Activated T-helper 17 cell treated with anti-CD3 and anti-CD28 coated beads, Interleukin-2, amount 50 U/mL, for 72 hours (primary cell): ENCODE measurements around the gene ZBTB14. TPM values are rescaled to one million over a fixed set of nuclear protein-coding genes. Genes with fewer than 3 reads are reported as not detected.

Experiments used
- ATAC-seq: fragments of 150-1000 bp; cut with Tn5 transposase; replicated peaks from 2 replicates; pipeline ENCODE4 v1.10.0; 2021; ENCODE audit warnings: mild to moderate bottlenecking, moderate library complexity
- H3K27ac Mint-ChIP-seq: one replicate; pipeline ENCODE4 v1.8.0; 2022; ENCODE audit warnings: mixed read lengths
- H3K27me3 Mint-ChIP-seq: one replicate; pipeline ENCODE4 v1.8.0; 2022; ENCODE audit warnings: mixed read lengths
- H3K36me3 Mint-ChIP-seq: one replicate; pipeline ENCODE4 v1.8.0; 2022; ENCODE audit warnings: low read depth, mild to moderate bottlenecking, mixed read lengths
- H3K4me1 Mint-ChIP-seq: one replicate; pipeline ENCODE4 v1.8.0; 2022; ENCODE audit warnings: mixed read lengths
- H3K4me3 Mint-ChIP-seq: one replicate; pipeline ENCODE4 v1.8.0; 2022; ENCODE audit warnings: mild to moderate bottlenecking, mixed read lengths
- H3K9me3 Mint-ChIP-seq: one replicate; pipeline ENCODE4 v1.8.0; 2022; ENCODE audit warnings: mixed read lengths
- total RNA-seq, 2 donors: library from RNA; stranded (reverse); gene quantifications; one replicate each; pipeline ENCODE4 v1.2.3, GENCODE V29; 2022

ZBTB14 gene
- total RNA-seq, 2 donors from 2014 or later = 13.2 to 16.1 TPM

DNA sequence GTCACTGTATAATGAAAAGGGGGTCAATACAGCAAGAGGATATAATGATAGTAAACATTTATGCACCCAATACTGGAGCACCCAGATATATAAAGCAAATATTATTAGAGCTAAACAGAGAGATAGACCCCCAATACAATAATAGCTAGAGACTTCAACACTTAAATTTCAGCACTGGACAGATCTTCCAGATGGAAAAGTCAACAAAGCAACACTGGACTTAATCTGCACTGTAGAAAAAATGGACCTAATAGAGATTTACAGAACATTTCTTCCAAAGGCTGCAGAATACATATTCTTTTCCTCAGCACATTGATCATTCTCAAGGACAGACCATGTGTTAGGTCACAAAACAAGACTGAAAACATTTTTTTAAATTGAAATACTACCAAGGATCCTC is 26.7 kb downstream of the ZBTB14 start:
- peaks cover 6% of the 10 kb centered on the region for H3K27me3 Mint-ChIP-seq
- H3K4me1 Mint-ChIP-seq = no peaks in the 10 kb centered on the region
- H3K27ac Mint-ChIP-seq = no peak overlapping the region
- peaks cover 28% of the 10 kb centered on the region for H3K9me3 Mint-ChIP-seq
- no peak for ATAC-seq
- H3K36me3 Mint-ChIP-seq = no peaks in the 10 kb centered on the region
- no peak overlapping the region for H3K4me3 Mint-ChIP-seq

- Mint-ChIP-seq H3K4me3 (no peak overlapping the region), H3K36me3 (no peaks in the 10 kb centered on the region), H3K27me3 (no peaks in the 10 kb centered on the region), H3K4me1 (no peaks in the 10 kb centered on the region), H3K9me3 (peaks cover 29% of the 10 kb centered on the region), H3K27ac (no peak overlapping the region)
- ATAC-seq = no peak
Measured at GRCh38 chr18:5266721-5267120, 28.8 kb downstream of the ZBTB14 start.

DNA sequence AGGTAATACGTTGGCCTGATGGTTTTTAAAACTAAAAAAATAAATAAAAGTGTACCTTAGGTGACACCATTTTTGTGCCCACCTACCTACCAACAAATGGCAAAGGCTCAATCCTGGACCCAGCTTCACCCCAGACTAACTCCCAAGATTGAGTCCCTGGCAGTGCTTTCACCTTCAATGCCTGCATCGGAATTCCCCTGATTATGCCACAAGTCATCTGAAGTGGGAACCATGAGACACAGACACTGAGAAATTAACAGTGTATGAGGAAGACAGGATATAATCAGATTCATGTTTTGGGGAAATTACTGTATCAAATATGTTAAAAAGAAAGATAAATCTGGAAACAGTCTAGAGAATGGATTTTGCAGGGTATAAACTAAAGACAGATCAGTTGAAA is 41.6 kb downstream of the ZBTB14 start:
- Mint-ChIP-seq H3K9me3 (no peaks in the 10 kb centered on the region), H3K27ac (no peak overlapping the region), H3K4me1 (no peaks in the 10 kb centered on the region), H3K4me3 (no peak overlapping the region), H3K27me3 (no peaks in the 10 kb centered on the region), H3K36me3 (no peaks in the 10 kb centered on the region)
- ATAC-seq = no peak

DNA sequence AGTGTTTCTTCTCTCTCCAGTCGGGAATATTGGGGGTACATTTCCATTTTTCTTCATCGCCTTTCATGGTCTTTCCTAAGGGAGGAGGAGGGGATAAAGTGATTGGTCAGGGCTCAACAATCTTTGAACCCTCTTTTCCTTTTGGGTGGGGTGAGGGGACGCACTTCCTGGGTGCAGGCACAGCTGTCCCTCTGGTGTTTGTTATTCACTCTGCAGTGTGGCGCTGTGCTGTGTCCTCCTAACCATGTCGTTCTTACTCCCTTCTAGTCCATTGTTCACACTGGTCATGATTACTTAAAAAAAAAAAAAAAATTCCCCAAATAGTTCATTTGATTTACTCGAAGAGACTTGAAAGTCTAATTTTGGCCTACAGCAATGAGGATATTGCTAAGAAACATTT is 44.4 kb downstream of the ZBTB14 start:
- Mint-ChIP-seq H3K9me3 (no peaks in the 10 kb centered on the region), H3K27ac (no peak overlapping the region), H3K4me1 (no peaks in the 10 kb centered on the region), H3K27me3 (no peaks in the 10 kb centered on the region), H3K36me3 (no peaks in the 10 kb centered on the region), H3K4me3 (no peak overlapping the region)
- ATAC-seq = no peak

- no peaks in the 10 kb centered on the region for H3K9me3 Mint-ChIP-seq
- ATAC-seq = no peak
- no peaks in the 10 kb centered on the region for H3K27me3 Mint-ChIP-seq
- H3K4me3 Mint-ChIP-seq = no peak overlapping the region
- H3K4me1 Mint-ChIP-seq = no peaks in the 10 kb centered on the region
- H3K36me3 Mint-ChIP-seq = no peaks in the 10 kb centered on the region
- no peak overlapping the region for H3K27ac Mint-ChIP-seq
Measured at GRCh38 chr18:5250603-5251002, 44.9 kb downstream of the ZBTB14 start.

DNA sequence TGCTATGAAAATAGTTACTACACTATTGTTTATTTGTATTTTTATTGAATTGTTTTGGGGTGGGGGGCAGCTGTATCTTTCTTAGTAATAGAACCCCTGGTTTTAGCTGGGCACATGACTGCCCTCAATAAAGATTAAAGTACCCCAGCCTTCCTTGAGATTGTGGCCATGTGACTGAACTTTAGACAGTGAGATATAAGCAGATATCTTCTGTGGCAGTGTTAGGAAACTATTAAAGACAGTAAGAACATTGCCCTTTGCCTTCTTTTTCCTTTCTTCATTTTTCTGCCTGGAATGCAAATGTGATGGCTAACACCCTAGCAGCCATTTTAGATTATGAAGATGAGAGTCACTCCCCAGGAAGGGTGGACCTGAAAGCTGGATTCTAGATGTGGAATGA is 50.6 kb downstream of the ZBTB14 start:
- no peaks in the 10 kb centered on the region for H3K9me3 Mint-ChIP-seq
- no peak for ATAC-seq
- H3K4me1 Mint-ChIP-seq = peaks cover 10% of the 10 kb centered on the region
- H3K27ac Mint-ChIP-seq = no peak overlapping the region
- H3K4me3 Mint-ChIP-seq = no peak overlapping the region
- no peaks in the 10 kb centered on the region for H3K27me3 Mint-ChIP-seq
- H3K36me3 Mint-ChIP-seq = peaks cover 45% of the 10 kb centered on the region

GRCh38 chr18:5239447-5239846 is 56.1 kb downstream of the ZBTB14 start:
- Mint-ChIP-seq H3K27ac (no peak overlapping the region), H3K4me3 (peak overlapping the region; percentile 95), H3K27me3 (no peaks in the 10 kb centered on the region), H3K9me3 (no peaks in the 10 kb centered on the region), H3K36me3 (peaks cover 48% of the 10 kb centered on the region), H3K4me1 (peaks cover 12% of the 10 kb centered on the region)
- ATAC-seq = no peak

Other genes with a start within 250 kb of the ZBTB14 start
- not detected for gene AKAIN1, start 98.5 kb downstream of the ZBTB14 start, total RNA-seq
- gene EPB41L3, start 248.3 kb upstream of the ZBTB14 start, total RNA-seq = under 1 TPM; 0.09 to 0.13 TPM